Retina (tissue), 1 donor: ENCODE data around the gene KIF16B.
"Not testable (repeated sequence)": the region's sequence is repeated elsewhere in the genome, so short reads cannot be mapped to it uniquely, and the experiment has no call there.

Experiments
- DNase-seq: peaks from one replicate; pipeline ENCODE4 v3.0.0-alpha.2; 2016

Gene KIF16B

DNA sequence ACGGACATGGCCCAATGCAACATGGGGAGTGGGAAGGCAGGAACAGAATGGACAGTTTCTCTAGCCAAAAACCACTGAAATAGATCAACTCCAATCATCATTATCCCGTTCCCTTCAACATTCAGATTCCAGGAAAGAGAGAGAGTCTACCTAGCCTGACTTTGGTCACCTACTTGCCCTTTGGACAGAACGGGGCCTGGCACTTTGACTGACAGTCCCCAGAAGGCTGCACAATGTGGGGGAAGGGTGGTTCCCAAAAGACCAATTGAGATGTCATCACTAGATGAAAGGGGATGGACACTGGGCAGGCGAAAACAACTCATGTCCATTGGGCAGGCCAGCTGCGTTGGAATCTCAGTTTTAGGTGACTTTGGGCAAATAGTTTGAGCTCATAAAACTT is 15.0 kb upstream of the KIF16B start:
- DNase-seq, result no peak

DNA sequence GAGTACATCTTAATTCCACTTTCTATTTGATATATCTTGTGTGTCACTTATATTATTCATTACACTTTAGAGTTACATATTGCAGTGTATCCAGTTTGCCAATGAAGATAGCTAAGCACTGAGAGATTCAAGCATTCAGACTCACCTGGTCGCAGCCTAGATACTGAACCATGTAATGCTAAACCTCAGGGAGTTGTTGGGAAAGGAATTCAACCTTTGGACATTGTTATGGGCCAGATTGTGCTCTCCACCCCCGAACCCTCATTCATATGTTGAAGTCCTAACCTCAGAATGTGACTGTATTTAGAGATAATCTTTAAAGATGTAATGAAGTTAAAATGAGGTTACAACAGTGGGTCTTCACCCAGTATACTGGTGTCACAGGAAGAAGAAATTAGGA is 13.8 kb upstream of the KIF16B start:
- DNase-seq, result no peak

DNA sequence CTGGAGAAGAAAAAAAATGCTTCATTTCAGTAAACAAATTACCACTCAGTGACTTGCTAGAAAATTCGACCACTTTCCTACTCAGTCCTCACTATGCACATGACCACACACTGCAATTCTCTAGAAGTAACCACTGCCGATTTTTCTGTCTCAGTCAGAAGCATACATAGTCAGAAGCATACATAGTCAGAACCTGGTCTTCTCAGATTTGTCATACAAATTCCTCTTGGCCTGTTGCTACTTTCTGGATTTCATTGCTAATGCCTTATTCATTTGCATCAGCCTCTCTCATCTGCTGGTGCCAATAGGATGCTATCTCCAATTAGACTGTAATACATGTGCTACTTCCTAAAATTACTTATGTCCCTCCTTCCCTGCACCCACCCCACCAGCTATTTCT is 10.2 kb upstream of the KIF16B start:
- no peak for DNase-seq

DNA sequence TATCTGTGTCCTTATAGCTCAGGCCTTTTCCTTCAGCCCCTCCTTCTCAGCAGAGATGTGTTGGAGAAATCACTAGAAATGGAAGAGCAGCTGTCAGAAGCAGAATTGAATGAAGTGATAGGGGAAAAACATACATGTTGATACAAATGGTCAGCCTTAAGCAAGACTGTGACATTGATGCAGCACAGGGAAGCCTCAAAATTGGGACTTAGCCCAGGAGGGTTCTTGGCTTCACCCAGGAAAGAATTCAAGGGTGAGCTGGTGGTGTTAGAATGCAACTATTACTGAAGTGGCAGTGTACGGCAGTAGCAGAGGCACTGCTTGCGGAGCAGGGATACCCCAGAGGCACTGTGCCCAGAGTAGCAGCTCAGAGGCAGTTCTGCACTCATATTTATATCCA is 8.0 kb upstream of the KIF16B start:
- DNase-seq, result no peak

DNA sequence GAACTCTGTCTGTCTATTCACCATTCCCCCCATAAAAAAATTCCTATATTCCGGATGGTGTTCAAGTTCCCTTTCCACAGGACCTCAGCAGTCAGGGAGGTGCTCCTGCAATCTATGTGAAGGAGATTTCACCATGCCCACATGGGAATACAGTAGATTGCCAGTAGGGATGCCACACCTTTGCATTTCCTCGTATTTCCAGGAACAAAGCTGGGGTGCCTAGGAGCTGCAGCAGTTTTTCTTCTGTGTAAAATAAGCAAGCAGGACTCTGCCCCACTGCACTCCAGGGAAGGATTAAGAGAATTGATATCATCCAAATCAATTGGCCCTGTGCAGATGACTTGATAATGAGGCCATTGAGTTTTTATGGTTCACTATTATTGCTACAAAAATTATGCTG is 7.4 kb upstream of the KIF16B start:
- DNase-seq, result no peak

DNA sequence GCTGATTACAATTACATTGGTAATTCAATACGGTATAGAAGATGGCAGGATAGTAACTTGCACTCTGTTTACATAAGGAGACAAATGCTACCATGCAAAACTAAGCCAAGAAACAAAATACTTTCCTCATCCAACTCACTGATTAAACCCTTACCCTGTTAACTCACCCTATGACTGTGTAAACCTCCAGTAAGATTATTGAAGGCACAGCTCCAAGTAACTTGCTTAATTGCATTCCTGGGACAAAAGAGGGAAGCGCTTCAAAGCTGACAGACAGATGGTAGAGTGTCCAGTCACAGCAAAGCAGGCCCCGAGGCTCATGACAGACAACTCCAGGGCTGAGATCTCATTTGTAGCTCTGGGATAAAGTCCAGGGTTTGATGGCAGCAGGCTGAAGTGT is 6.9 kb upstream of the KIF16B start:
- DNase-seq, result peak; percentile 71

DNA sequence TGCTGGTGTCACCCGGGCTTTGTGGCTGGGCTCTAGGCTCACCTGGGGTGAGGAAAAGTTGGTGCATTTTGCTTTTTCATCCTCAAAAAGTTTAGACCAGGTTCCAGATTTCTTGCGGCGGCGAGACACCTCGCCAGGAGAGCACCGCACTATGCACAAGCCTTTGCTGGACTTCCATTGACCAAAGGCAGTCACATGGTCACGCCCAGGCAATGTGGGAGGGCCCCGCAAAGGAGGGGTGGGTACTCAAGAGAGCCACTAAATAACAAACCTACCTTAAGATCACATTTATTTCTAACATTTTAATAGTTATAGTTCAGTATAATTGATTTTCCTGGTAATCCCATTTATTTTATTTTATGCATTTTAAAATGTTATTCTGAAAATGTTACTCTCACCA is 3.0 kb upstream of the KIF16B start:
- DNase-seq, result no peak

DNA sequence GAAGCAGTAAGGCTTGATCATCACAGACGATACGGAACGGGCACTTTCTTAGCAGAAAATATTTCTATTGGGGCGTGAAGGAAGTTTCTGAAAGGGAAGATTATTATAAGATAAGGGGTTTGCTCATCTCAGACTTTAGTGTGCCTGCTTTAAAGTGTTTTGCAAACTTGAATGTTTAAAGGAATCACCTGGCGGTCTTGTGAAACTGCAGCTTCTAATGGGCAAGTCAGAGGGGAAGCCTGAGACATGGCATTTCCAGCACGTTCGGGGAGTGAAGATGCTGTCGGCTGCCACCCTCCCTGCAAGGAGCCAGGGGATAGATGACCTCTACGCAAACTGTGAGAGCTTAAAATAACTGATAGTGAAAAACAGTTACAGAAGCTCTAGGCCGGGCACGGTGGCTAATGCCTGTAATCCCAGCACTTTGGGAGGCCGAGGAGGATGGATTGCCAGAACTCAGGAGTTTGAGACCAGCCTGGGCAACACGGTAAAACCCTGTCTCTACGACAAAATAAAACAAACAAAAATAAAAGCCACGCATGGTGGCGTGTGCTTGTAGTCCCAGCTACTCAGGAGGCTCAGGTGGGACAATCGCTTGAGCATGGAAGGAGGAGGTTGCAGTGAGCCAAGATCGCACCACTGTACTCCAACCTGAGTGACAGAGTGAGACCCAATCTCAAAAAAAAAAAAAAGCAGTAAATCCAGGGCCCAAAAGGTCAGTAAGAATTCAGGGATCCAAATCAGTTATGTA is 2.3 kb upstream of the KIF16B start:
- DNase-seq, result peak; percentile 62

DNA sequence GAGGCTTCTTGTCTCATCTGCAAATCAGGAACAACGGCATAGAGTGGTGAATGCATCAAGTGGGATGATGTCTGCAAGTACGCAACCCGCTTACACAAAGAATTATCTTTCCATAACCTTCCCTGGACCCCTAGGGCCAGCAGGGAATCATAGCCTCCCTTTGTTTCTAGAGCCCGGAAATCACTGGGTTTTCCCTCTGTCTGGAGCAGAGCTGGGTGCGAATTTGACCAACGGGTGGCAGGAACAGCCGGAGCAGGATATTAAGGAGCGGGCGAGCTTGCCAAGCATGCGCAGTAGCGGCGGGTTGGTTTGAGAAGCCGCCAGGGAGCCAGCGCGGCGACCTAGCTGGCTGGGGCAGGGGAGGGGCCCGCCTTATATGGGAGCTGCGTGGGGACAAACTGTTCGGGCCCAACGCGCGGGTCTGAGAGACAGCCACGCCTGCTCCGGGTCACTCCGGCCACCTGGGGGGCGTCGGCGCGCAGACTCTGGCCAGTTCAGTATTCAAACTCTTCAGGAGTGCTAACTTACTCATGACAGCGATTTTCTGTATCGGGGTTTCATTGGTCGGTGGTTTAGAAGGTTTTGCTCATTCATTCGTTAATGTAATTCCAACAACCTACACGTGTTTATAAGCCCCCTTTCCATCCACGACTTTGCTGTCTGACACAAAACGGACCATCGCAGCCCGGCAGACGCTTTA is 1.6 kb upstream of the KIF16B start:
- DNase-seq, result peak; percentile 83

DNA sequence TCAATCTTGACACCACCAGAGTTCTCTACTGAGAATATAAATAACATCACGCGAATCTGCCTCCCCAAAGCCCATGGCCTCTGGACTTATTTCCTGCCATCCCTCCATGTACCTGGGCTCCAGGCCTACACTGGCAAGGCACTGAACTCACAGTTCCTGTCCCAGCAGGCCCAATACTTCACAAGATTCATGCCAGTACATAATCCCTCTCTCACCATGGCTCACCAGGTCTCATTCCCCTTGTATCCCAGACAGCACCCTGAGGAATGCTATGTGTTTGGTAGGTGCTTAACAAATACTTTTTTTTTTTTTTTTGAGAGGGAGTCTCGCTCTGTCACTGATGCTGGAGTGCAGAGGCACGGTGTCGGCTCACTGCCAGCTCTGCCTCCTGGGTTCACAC is 1.9 kb downstream of the KIF16B start:
- DNase-seq, result no peak

DNA sequence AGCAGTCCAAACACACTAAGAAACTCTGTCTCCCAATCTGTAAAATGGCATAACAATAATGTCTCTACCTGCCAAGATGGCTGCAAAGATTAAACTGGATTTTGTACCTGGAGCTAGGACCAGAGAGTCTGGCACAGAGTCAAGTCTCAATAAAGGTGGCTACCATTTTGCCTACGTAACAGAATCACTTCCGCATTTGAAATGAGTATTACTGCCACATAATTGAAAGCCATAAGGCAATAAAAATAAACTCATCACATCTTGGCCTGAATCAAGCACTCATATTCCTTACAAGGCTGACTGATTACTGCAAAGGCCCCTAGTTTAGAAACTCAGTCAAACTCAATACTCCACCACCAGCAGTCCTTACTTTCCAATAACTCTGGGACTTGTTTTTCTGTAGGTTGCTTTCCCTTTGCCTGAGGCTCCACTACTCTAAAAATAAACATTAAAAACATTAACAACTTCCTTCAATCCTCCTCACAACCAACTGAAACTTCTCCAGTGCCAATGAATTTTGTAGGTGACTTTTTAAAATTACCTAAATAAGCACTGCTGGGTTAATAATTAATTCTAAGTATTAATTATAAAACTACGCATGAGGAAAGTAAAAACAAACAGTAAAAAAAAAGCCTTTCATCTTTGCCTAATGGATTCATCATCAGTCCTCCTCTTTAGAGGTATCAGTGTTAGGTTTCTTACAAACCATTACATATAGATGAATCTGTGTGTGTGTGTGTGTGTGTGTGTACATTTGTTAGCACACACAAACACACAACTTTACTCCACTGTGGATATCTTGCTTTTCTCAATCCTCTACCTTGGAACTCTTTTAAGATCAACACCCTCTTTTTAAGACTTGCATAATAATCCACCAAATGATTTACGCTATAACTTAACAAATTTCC is 3.7 kb downstream of the KIF16B start:
- DNase-seq, result no peak

DNA sequence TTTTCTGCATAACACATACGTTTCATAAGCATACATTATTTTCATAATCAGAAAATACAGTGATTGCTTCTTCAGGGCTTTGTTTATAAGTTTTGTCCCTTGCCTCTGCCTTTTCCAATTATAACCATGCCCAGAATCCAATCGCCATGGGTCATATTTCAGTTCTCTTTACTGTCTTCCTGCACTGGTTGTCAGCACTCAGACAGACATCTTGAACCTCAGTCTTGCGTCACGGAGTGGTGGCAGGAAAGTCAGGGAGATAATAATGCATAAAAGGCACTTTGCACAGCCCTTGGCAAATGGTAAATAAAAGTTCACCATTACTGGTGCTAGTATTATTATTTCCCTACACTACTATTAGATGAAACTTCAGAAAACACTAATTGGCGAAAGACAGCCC is 7.2 kb downstream of the KIF16B start:
- DNase-seq, result no peak

DNA sequence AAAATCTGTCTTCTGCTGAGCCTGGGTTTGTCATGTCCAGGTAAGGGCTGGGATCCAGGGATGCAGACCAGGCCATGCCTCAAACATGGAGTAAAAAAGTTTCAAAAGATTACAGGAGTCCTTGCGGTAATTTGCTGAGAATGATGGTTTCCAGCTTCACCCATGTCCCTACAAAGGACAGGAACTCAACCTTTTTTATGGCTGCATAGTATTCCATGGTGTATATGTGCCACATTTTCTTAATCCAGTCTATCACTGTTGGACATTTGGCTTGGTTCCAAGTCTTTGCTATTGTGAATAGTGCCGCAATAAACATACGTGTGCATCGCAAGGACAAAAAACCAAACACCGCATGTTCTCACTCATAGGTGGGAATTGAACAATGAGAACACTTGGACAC is 9.2 kb downstream of the KIF16B start:
- DNase-seq, result not testable (repeated sequence)

DNA sequence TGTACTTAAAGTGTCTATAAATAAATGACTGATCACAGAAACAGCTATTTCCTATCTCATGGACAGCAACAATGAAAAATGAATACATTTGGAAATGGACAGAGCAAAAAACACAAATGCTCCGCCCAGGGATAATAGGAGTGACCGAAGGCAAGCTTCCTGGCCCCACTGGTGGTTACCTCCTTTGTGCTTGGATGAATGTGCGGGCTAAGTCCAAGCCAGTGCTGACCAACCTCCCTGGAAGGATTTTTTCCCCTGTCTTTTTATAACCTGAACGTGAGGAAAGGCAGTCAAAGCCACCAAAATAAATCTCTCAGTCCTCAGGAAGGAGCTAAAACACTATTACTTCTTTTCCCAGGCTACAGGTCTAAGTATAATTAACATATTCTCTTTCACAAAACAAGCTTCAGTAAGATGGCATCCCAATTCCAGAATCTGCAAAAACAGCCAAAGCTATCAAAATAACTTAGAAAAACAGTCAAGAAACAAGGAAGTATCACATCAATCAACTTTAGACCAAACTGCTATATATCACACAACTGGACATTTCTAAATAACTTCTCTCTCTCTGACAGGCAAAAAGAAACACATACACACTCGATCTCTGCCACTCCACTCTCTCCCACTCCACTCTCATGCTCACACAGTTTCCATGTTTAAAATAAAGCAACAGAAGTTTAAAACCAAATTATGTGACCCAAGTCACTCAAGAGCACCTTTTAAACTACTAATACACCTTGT is 10.0 kb downstream of the KIF16B start:
- DNase-seq, result no peak

DNA sequence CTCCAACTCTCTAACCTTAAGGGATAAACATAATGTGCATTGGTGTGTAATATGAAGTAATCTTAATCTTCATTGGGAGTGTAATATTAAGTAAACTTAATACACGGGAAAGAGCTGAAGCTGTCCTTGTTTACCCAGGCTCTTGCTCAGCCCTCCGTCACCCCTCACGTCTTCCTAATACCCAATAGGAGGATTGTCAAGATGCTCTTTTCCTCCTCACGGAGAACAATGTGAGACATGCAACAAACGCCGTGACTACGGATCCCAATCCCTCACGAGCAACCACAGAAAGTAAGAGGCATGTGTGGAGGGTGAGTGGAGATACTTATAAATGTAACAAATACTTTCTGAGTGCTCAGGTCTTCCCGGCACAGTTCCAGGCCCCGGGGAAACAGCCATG is 11.0 kb downstream of the KIF16B start:
- no peak for DNase-seq

DNA sequence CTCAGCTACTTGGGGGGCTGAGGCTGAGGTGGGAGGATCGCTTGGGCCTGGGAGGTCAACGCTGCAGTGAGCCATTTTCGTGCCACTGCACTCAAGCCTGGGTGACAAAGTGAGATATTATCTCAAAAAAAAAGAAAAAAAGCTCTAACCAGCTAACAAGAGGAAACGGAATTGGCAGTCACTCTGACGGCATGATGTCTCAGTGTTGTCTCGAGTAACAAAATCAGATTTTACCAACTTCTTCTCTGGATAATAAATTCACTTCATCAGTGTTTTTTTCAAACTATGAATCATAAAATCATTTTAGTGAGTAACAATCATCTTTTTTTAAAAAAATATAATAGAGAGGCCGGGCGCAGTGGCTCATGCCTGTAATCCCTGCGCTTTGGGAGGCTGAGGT is 12.6 kb downstream of the KIF16B start:
- no peak for DNase-seq

DNA sequence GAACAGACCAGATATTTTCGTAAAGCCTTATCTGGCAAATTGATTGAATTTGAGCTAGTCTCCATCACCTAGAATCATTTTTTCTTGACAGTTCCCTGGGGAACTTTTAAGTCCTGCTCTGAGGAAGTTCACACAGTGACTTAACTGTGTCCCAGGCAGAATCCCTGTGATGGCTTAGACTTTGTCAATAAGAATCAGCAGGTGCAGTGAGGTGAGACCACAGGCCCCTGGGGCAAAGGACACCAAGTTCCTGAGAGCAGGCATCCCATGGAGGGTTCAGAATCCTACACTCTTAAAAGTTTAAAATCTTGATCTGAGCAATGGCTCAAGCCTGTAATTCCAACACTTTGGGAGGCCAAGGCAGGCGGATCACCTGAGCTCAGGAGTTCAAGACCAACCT is 13.0 kb downstream of the KIF16B start:
- DNase-seq, result no peak

DNA sequence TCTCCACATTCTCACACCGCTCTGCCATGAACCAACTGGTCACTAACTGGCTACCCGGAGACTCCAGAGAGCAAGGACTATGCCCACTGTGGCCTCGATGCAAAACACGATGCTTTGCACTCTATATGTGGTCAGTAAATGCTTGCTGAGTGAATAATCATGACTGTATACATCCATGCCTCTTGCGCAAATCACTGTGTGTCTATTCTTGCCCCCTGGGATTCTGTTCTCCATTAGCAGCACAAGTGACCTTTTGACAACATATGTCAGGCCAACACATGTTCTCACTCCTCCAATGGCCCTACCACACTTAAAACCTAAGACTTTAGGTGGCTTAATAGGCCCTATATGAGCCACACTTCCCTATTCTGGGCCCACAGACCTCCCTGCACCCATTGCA is 16.9 kb downstream of the KIF16B start:
- no peak for DNase-seq

DNA sequence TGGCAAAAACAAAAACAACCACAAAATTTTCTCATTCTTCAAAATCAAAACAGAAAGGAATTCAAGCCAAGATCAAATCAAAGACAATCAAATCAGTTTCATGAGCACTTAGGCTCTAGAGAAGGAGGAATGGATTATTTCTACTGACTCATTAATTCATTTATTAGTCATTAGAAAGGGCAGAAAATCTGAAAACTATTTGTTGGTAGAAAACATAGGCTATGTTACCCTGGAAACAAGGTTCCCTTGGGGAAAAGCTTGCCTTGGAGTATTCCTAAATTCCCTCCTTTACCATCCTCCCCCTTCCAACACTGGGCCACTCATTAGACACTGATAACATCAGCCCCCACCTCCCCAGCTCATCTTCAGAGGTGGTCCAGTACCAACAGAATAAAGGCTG is 17.5 kb downstream of the KIF16B start:
- DNase-seq, result no peak

DNA sequence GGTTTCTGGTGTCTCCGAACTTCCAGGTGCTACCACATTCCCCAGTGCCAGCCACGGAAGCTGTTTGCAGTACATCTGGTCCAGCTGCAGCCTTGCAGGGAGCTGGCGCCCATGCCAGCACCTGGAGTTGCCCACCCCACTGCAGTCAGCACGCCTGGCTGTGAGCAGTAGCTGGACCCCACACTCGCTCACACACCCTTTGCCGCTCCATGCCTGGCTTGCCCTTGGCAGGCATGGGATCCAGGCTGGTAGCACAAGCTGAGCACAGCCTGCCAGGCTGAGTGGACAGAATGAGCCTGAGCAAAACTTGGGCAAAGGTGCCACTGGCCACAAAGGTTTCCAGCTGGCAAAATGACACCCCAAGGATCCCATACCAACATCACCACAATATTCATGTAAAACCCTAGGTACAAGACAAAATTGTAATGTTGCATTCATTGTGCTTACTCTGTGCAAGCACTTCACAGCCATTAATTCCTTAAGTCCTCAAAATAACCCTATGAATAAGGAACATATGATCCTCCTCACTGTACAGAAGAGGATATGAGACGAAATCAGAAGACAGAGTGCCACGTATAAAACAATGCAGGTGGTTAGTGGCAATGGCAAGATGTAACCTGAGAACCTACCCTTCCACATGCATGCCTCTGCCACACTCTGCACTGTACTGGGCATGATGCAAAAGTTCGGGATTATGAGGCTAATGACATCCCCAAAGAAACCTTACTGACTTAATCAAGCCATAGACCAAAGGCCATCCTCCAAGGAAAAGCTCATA is 18.3 kb downstream of the KIF16B start:
- no peak for DNase-seq

DNA sequence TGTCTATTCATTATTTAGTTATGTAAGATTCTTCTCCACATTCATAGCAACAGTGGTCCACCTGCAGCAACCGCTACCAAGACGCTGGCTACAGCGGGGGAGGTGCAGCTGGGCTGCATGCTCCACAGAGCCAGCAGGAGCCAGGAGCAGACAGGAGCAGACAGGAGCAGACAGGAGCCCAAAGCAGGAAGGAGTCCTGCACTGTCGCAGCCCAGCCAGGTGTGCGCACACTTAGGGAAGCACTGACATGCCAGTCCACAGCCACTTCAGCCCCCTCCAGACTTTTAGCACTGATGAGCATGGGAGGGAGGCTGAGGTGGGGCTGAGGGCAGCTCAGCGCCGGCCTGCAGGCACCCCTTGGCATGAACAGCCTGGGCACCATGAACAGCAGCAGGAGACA is 19.6 kb downstream of the KIF16B start:
- no peak for DNase-seq

DNA sequence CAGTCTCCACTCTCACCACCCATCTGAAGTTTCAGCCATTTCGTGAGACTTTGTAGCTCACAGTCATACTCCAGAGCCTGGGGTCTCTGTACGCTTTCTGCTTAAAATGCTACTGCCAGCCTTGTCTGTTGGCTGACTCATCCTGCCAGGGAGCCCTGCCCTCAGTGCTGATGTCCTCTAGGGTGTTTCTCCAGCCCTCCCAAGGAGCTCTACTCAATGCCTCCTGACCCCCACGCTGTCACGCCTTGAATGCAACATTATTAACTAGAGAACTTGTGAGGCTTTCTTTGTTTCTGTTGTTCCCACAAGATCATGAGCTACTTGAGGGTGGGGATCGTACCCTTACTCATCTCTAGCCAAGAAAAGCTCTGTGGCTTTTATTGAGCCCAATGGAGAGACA is 20.1 kb downstream of the KIF16B start:
- no peak for DNase-seq
